HEK293 (cell line): ENCODE results near the gene PPM1E.
A peak's percentile ranks its signal among the peaks of the same experiment; 100 is the strongest.

Source experiments
- AEBP2 ChIP-seq: fragments of 450-650 bp; formaldehyde crosslinking; IDR thresholded peaks from 2 replicates; pipeline ENCODE4 v1.5.1; 2016; ENCODE audit warnings: missing biosample characterization, missing genetic modification characterization, borderline replicate concordance
- ATF2 ChIP-seq: fragments of 450-650 bp; formaldehyde crosslinking; IDR thresholded peaks from 2 replicates; pipeline ENCODE4 v1.5.1; 2016; ENCODE audit warnings: missing biosample characterization, missing genetic modification characterization, low read depth
- GLIS2 ChIP-seq: fragments of 450-650 bp; formaldehyde crosslinking; IDR thresholded peaks from 2 replicates; pipeline ENCODE4 v1.5.1; 2016; ENCODE audit warnings: missing biosample characterization, missing genetic modification characterization
- HOXA7 ChIP-seq: sonication (generic); formaldehyde crosslinking; IDR thresholded peaks from 2 replicates; pipeline ENCODE4 v1.8.1; 2022; ENCODE audit warnings: missing genetic modification reagents, borderline replicate concordance
- KLF8 ChIP-seq: fragments of 450-650 bp; formaldehyde crosslinking; IDR thresholded peaks from 2 replicates; pipeline ENCODE4 v1.5.1; 2016; ENCODE audit warnings: missing biosample characterization, missing genetic modification characterization
- MEIS1 ChIP-seq: sonication (generic); formaldehyde crosslinking; IDR thresholded peaks from 2 replicates; pipeline ENCODE4 v1.8.1; 2022; ENCODE audit warnings: missing genetic modification reagents, mild to moderate bottlenecking, borderline replicate concordance
- PRDM10 ChIP-seq: fragments of 450-650 bp; formaldehyde crosslinking; IDR thresholded peaks from 2 replicates; pipeline ENCODE4 v1.5.1; 2016; ENCODE audit warnings: missing biosample characterization, missing genetic modification characterization
- RBAK ChIP-seq: fragments of 450-650 bp; formaldehyde crosslinking; IDR thresholded peaks from 2 replicates; pipeline ENCODE4 v1.5.1; 2016; ENCODE audit warnings: missing biosample characterization, missing genetic modification characterization
- REPIN1 ChIP-seq: fragments of 450-650 bp; formaldehyde crosslinking; IDR thresholded peaks from 2 replicates; pipeline ENCODE4 v1.5.1; 2017; ENCODE audit warnings: missing biosample characterization, missing genetic modification characterization, low read depth
- SETDB1 ChIP-seq: IDR thresholded peaks from one replicate; pipeline ENCODE4 v1.6.1; 2017; ENCODE audit warnings: mild to moderate bottlenecking, low read length, moderate library complexity, mixed read lengths; ENCODE audit not compliant: insufficient read length
- TSHZ1 ChIP-seq: fragments of 450-650 bp; formaldehyde crosslinking; IDR thresholded peaks from 2 replicates; pipeline ENCODE4 v1.5.1; 2016; ENCODE audit warnings: missing biosample characterization, missing genetic modification characterization, borderline replicate concordance
- ZFP3 ChIP-seq: fragments of 450-650 bp; formaldehyde crosslinking; IDR thresholded peaks from 2 replicates; pipeline ENCODE4 v1.5.1; 2016; ENCODE audit warnings: low read depth, missing biosample characterization, missing genetic modification characterization
- ZFP37 ChIP-seq: fragments of 450-650 bp; formaldehyde crosslinking; IDR thresholded peaks from 2 replicates; pipeline ENCODE4 v1.5.1; 2016; ENCODE audit warnings: missing biosample characterization, missing genetic modification characterization
- ZNF140 ChIP-seq: fragments of 450-650 bp; formaldehyde crosslinking; IDR thresholded peaks from 2 replicates; pipeline ENCODE4 v1.5.1; 2016; ENCODE audit warnings: missing biosample characterization, missing genetic modification characterization
- ZNF324 ChIP-seq: fragments of 450-650 bp; formaldehyde crosslinking; IDR thresholded peaks from 2 replicates; pipeline ENCODE4 v1.5.1; 2016; ENCODE audit warnings: missing biosample characterization, missing genetic modification characterization
- ZNF354C ChIP-seq: fragments of 450-650 bp; formaldehyde crosslinking; IDR thresholded peaks from 2 replicates; pipeline ENCODE4 v1.5.1; 2016; ENCODE audit warnings: missing biosample characterization, missing genetic modification characterization, low read depth, borderline replicate concordance
- ZNF398 ChIP-seq: fragments of 450-650 bp; formaldehyde crosslinking; IDR thresholded peaks from 2 replicates; pipeline ENCODE4 v1.5.1; 2017; ENCODE audit warnings: missing biosample characterization, missing genetic modification characterization
- ZNF423 ChIP-seq: fragments of 450-650 bp; formaldehyde crosslinking; IDR thresholded peaks from 2 replicates; pipeline ENCODE4 v1.5.1; 2016; ENCODE audit warnings: missing biosample characterization, missing genetic modification characterization
- ZNF473 ChIP-seq: fragments of 450-650 bp; formaldehyde crosslinking; IDR thresholded peaks from 2 replicates; pipeline ENCODE4 v1.5.1; 2017; ENCODE audit warnings: missing biosample characterization, missing genetic modification characterization
- ZNF510 ChIP-seq: fragments of 450-650 bp; formaldehyde crosslinking; IDR thresholded peaks from 2 replicates; pipeline ENCODE4 v1.5.1; 2018; ENCODE audit warnings: mild to moderate bottlenecking, missing genetic modification characterization, missing biosample characterization; ENCODE audit not compliant: insufficient replicate concordance
- ZNF571 ChIP-seq: fragments of 450-650 bp; formaldehyde crosslinking; IDR thresholded peaks from 2 replicates; pipeline ENCODE4 v1.5.0; 2017; ENCODE audit warnings: missing biosample characterization, missing genetic modification characterization
- ZNF580 ChIP-seq: fragments of 450-650 bp; formaldehyde crosslinking; IDR thresholded peaks from 2 replicates; pipeline ENCODE4 v1.5.1; 2016; ENCODE audit warnings: missing biosample characterization, missing genetic modification characterization
- ZNF596 ChIP-seq: fragments of 450-650 bp; IDR thresholded peaks from 2 replicates; pipeline ENCODE4 v1.5.0; 2018; ENCODE audit warnings: missing biosample characterization, mild to moderate bottlenecking, missing genetic modification characterization, moderate library complexity
- ZNF600 ChIP-seq: fragments of 450-650 bp; formaldehyde crosslinking; IDR thresholded peaks from 2 replicates; pipeline ENCODE4 v1.5.1; 2016; ENCODE audit warnings: missing biosample characterization, missing genetic modification characterization
- ZNF629 ChIP-seq: fragments of 450-650 bp; formaldehyde crosslinking; IDR thresholded peaks from 2 replicates; pipeline ENCODE4 v1.5.1; 2017; ENCODE audit warnings: missing biosample characterization, missing genetic modification characterization
- ZNF654 ChIP-seq: fragments of 450-650 bp; formaldehyde crosslinking; IDR thresholded peaks from 2 replicates; pipeline ENCODE4 v1.5.1; 2016; ENCODE audit warnings: low read depth, missing biosample characterization, missing genetic modification characterization
- ZSCAN23 ChIP-seq: fragments of 450-650 bp; formaldehyde crosslinking; IDR thresholded peaks from 2 replicates; pipeline ENCODE4 v1.5.1; 2016; ENCODE audit warnings: missing biosample characterization, missing genetic modification characterization

Gene PPM1E

GRCh38 chr17:58822148-58823050 is 66.7 kb downstream of the PPM1E start (continued):
- TF ChIP-seq PRDM10 (tag by site-specific recombination), result 0 out of 2 replicates have a peak, but pooled peaks have one; percentile 12
- peak; percentile 81 for TF ChIP-seq ZFP37
- TF ChIP-seq ZNF398, result no peak
- no peak for TF ChIP-seq ZNF571 (tag by site-specific recombination)
- TF ChIP-seq ZNF596 (tag by site-specific recombination), result no peak
- peak; percentile 72; the same call in 1 of the 2 replicates for TF ChIP-seq RBAK (tag by site-specific recombination)
- TF ChIP-seq SETDB1, result no peak
- peak; percentile 95 for TF ChIP-seq AEBP2 (tag by site-specific recombination)
- no peak for TF ChIP-seq ZNF423 (tag by site-specific recombination)
- peak; percentile 57 for TF ChIP-seq ZFP3 (tag by site-specific recombination)
- 0 out of 2 replicates have a peak, but pooled peaks have one; percentile 77 for TF ChIP-seq ZNF354C
- no peak for TF ChIP-seq GLIS2 (tag by site-specific recombination)
- no peak for TF ChIP-seq ATF2 (tag by site-specific recombination)
- TF ChIP-seq ZNF473, result no peak
- TF ChIP-seq ZNF140 (tag by site-specific recombination), result peak; percentile 95
- peak; percentile 57 for TF ChIP-seq ZNF654 (tag by site-specific recombination)
- TF ChIP-seq ZNF510 (tag by site-specific recombination), result peak; percentile 94
- TF ChIP-seq HOXA7 (CRISPR knock-in tag), result no peak
- peak; percentile 88 for TF ChIP-seq ZNF580
- TF ChIP-seq ZNF629 (tag by site-specific recombination), result peak; percentile 81
- TF ChIP-seq TSHZ1 (tag by site-specific recombination), result peak; percentile 40; the same call in 1 of the 2 replicates
- TF ChIP-seq ZNF600, result no peak
- TF ChIP-seq REPIN1 (tag by site-specific recombination), result no peak
- no peak for TF ChIP-seq ZNF324 (tag by site-specific recombination)
- no peak for TF ChIP-seq ZSCAN23 (tag by site-specific recombination)
- TF ChIP-seq MEIS1 (CRISPR knock-in tag), result no peak
- TF ChIP-seq KLF8, result no peak
